ENCODE results near the gene DEFB128. TPM values are rescaled to one million over a fixed set of nuclear protein-coding genes. Genes with fewer than 3 reads are reported as not detected.

Gene DEFB128
- total RNA-seq, 3 donors from 2014 or later: not detected

DNA sequence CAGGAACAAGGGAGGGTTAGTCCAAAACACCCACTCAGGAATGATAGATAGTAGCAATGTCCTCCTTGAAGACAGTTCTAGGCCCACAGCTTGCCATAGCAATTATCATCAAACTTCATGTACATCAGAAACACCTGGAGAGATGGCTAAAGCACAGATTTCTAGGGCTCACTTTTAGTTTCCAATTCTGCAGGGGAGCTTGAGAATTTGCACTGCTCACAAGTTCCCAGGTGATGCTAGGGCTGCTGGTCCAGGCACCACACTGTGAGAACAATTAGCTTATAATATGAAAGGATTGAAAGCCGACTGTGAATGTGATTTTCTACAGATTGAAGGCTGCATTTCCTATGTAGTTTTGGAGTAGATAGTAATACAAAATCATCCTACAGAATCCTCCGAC lies 43.6 kb downstream of the DEFB128 start:
- no peak for DNase-seq
- H3K4me3 ChIP-seq: no peak overlapping the region
- intact Hi-C loops (cut with DNase I, micrococcal nuclease): no loop called here

DNA sequence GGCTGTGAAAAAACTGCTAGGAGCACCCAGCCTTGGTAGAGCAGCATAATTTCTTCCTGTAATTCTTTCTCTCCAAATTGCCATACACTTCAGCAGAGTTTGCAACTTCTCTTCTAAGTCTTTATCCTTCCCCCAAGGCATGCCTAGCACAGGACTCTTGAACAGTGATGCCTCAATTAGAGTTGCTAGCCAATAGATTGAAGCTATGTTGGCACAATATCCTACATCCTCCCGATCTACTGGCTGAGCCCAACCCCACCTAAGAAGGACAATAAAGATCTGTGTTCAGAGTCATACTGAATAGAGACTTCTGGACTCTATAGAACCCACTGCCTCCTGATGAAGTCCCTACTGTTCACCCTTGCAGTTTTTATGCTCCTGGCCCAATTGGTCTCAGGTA lies 47.2 kb downstream of the DEFB128 start, which contains the start of gene DEFB126:
TSS of gene DEFB126 (plus strand) at position 301 of the 400 bp plus-strand sequence. CDS start at position 340, 39 bp downstream.
- Histone ChIP-seq H3K4me1 (ENCODE audit: low read depth) (no peaks in the 10 kb centered on the region), H3K36me3 (ENCODE audit: low read depth) (no peaks in the 10 kb centered on the region), H3K4me3 (no peak within 1 kb of the TSS), H3K9me3 (no peaks in the 10 kb centered on the region)
- DNase-seq (no peak), ATAC-seq (no peak)
- TF ChIP-seq, protein P1, sequence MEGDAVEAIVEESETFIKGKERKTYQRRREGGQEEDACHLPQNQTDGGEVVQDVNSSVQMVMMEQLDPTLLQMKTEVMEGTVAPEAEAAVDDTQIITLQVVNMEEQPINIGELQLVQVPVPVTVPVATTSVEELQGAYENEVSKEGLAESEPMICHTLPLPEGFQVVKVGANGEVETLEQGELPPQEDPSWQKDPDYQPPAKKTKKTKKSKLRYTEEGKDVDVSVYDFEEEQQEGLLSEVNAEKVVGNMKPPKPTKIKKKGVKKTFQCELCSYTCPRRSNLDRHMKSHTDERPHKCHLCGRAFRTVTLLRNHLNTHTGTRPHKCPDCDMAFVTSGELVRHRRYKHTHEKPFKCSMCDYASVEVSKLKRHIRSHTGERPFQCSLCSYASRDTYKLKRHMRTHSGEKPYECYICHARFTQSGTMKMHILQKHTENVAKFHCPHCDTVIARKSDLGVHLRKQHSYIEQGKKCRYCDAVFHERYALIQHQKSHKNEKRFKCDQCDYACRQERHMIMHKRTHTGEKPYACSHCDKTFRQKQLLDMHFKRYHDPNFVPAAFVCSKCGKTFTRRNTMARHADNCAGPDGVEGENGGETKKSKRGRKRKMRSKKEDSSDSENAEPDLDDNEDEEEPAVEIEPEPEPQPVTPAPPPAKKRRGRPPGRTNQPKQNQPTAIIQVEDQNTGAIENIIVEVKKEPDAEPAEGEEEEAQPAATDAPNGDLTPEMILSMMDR (IDR thresholded peaks at IDR 0.05): no peak
- intact Hi-C loops (cut with DNase I, micrococcal nuclease): no loop called here

More for the DNA sequence above, 43.6 kb downstream of the DEFB128 start:
- ATAC-seq: no peak
- Histone ChIP-seq H3K9me3 (no peaks in the 10 kb centered on the region), H3K4me1 (ENCODE audit: low read depth) (no peaks in the 10 kb centered on the region), H3K36me3 (ENCODE audit: low read depth) (no peaks in the 10 kb centered on the region)
- TF ChIP-seq, protein P1 (IDR thresholded peaks at IDR 0.05): no peak

Other genes with a start within 250 kb of the DEFB128 start
- not detected for gene DEFB125, start 102.0 kb downstream of the DEFB128 start, total RNA-seq
- not detected for gene DEFB126, start 47.1 kb downstream of the DEFB128 start, total RNA-seq
- gene DEFB127, start 32.3 kb downstream of the DEFB128 start, total RNA-seq: not detected
- not detected for gene DEFB129, start 37.5 kb upstream of the DEFB128 start, total RNA-seq
- gene DEFB132, start 68.0 kb upstream of the DEFB128 start, total RNA-seq: not detected
- gene C20orf96, start 101.0 kb upstream of the DEFB128 start, total RNA-seq: 10 to 100 TPM in 2 of 3 donors, 1 to 10 TPM in 1; 6.8 to 12.1 (median 11.3) TPM
- 10 to 100 TPM; 12.0 to 18.7 (median 12.6) TPM for gene ZCCHC3, start 107.9 kb upstream of the DEFB128 start, total RNA-seq
- 10 to 100 TPM in 1 of 3 donors, 1 to 10 TPM in 2; 3.9 to 24.0 (median 4.5) TPM for gene SOX12, start 135.8 kb upstream of the DEFB128 start, total RNA-seq
- 10 to 100 TPM in 2 of 3 donors, 1 to 10 TPM in 1; 8.7 to 21.1 (median 13.1) TPM for gene NRSN2, start 157.4 kb upstream of the DEFB128 start, total RNA-seq
- 1 to 10 TPM; 1.4 to 7.4 (median 3.4) TPM for gene TRIB3, start 191.0 kb upstream of the DEFB128 start, total RNA-seq
- 100 to 1,000 TPM in 2 of 3 donors, 10 to 100 TPM in 1; 97.5 to 124 (median 117) TPM for gene RBCK1, start 218.6 kb upstream of the DEFB128 start, total RNA-seq

All from mucosa of descending colon (tissue), 3 donors.